Right lobe of liver (tissue), 6 donors: ENCODE results near the gene P4HA1. TPM values are rescaled to one million over a fixed set of nuclear protein-coding genes. Genes with fewer than 3 reads are reported as not detected.
A peak's percentile ranks its signal among the peaks of the same experiment; 100 is the strongest.

ENCODE experiments used
- ATAC-seq, 4 donors: fragments of 200-7000 bp; cut with Tn5 transposase; one replicate each; pipeline ENCODE4 v1.9.1; 2020; ENCODE audit warnings: mild to moderate bottlenecking in 4 of 4, moderate library complexity in 4 of 4
- DNase-seq, 3 donors: peaks; one replicate each; pipeline ENCODE4 v3.0.0-alpha.2; 2020
- H3K27ac ChIP-seq, 3 donors: fragments of 200-600 bp; one replicate each; pipeline ENCODE4 v1.8.0; 2022
- H3K27me3 ChIP-seq, 2 donors: fragments of 200-600 bp; one replicate each; pipeline ENCODE4 v1.8.0; 2022
- H3K36me3 ChIP-seq, 4 donors: fragments of 200-600 bp; sonication (generic) in 1 of 4; one replicate each; pipeline versions ENCODE4 v1.5.1 to v1.8.0; 2017 to 2022; ENCODE audit warnings: control low read depth in 1 of 4
- H3K4me1 ChIP-seq, 4 donors: fragments of 200-600 bp; sonication (generic) in 1 of 4; one replicate each; pipeline versions ENCODE4 v1.5.1 to v1.8.0; 2017 to 2022; ENCODE audit warnings: control low read depth in 1 of 4
- H3K4me3 ChIP-seq, 3 donors: fragments of 200-600 bp; one replicate each; pipeline ENCODE4 v1.8.0; 2022
- H3K9me3 ChIP-seq, 4 donors: fragments of 200-600 bp; sonication (generic) in 1 of 4; one replicate each; pipeline versions ENCODE4 v1.5.1 to v1.8.0; 2017 to 2022; ENCODE audit warnings: control low read depth in 1 of 4
- POLR2A ChIP-seq: fragments of 450-650 bp; IDR thresholded peaks from one replicate; pipeline ENCODE4 v1.6.1; 2017; ENCODE audit warnings: antibody characterized with exemption, mild to moderate bottlenecking
- WGBS: methylation state at CpG from one replicate; pipeline ENCODE4 v1.1.6; 2018; ENCODE audit warnings: low coverage, low lambda C conversion rate; ENCODE audit not compliant: insufficient coverage; ENCODE audit errors: missing lambda C conversion rate; 5-methylcytosine and 5-hydroxymethylcytosine counted together
- intact Hi-C, 2 donors: fragments of 100-400 bp; cut with DNase I; formaldehyde crosslinking; loops; one replicate each; pipeline versions ENCODE4 v1.11.2 to v1.14.1; 2022
- total RNA-seq, 6 experiments: library from RNA; depleted of rRNA in 2 of 6; stranded (reverse); fragments of >200 nt in 2 of 6; fragmentation: NEBNext Ultra II Directional in 3 of 6; extraction: Animal tissue kit (Norgen Biotek cat#: 25700) in 3 of 6; gene quantifications; one replicate each; pipeline versions ENCODE4 v1.1.0 to v1.2.4, GENCODE V29; 2016 to 2023
- TF ChIP-seq, protein P1 (sequence below), 4 donors: fragments of 200-600 bp in 3 of 4; fragments of 450-650 bp in 1 of 4; IDR thresholded peaks; one replicate each; pipeline versions ENCODE4 v1.5.1 to v1.8.0; 2016 to 2022; ENCODE audit warnings: antibody characterized with exemption in 4 of 4, mild to moderate bottlenecking in 2 of 4
- donor health status: DM: no; HTN: yes; CAD: no.
- donor health status: DM: no; HTN: no; CAD: no.
- donor health status: DM: no; HTN: no; CAD: no.
- donor health status: DM: no; HTN: yes; CAD: no.
- donor health status: DM: no; HTN: yes; CAD: no.

The P4HA1 gene
- total RNA-seq, 6 experiments from 2014 or later, result 6.2 to 67.8 (median 26.2) TPM

DNA sequence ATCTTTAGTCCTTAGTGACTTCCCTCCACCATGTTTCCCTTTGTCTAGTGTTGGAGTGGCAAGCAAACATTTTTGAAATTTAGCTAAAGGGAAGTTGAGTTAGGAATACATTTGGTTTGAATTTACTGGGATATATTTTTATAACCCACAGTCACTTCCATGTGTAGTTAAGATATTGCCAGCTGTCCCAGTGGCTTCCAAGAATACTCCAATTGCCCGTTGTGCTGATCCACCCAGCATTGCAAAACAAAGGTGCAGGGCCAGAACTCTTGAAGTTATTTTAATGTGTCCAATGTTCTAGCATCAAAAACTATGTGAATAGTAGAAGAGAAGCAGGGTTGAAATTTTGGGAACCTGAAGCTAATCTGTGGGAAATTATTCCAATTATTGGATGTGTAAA, 2.5 kb upstream of the P4HA1 start:
- H3K27ac ChIP-seq, result no peak overlapping the region

GRCh38 chr10:73097305-73097670, 622 bp upstream of the P4HA1 start:
- Histone ChIP-seq H3K36me3 (no peaks in the 10 kb centered on the region), H3K9me3 (no peaks in the 10 kb centered on the region), H3K4me1 (peaks cover 0 to 6% (median 0%) of the 10 kb centered on the region in 4 donors), H3K27ac (peak overlapping the region; percentile 54 to 100 (median 98)), H3K4me3 (peak overlapping the region in 2 of 3 donors; percentile 25 to 77), H3K27me3 (no peaks in the 10 kb centered on the region)
- DNase-seq (no peak), ATAC-seq (peak in 1 of 4 donors; percentile 0)
- 54% methylated on average over 4 of the region's 4 CpGs for WGBS
- no peak for TF ChIP-seq POLR2A
- TF ChIP-seq, protein P1, sequence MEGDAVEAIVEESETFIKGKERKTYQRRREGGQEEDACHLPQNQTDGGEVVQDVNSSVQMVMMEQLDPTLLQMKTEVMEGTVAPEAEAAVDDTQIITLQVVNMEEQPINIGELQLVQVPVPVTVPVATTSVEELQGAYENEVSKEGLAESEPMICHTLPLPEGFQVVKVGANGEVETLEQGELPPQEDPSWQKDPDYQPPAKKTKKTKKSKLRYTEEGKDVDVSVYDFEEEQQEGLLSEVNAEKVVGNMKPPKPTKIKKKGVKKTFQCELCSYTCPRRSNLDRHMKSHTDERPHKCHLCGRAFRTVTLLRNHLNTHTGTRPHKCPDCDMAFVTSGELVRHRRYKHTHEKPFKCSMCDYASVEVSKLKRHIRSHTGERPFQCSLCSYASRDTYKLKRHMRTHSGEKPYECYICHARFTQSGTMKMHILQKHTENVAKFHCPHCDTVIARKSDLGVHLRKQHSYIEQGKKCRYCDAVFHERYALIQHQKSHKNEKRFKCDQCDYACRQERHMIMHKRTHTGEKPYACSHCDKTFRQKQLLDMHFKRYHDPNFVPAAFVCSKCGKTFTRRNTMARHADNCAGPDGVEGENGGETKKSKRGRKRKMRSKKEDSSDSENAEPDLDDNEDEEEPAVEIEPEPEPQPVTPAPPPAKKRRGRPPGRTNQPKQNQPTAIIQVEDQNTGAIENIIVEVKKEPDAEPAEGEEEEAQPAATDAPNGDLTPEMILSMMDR (IDR thresholded peaks at IDR 0.05), result no peak
- intact Hi-C loops, result no loop called here

More for the DNA sequence above, 2.5 kb upstream of the P4HA1 start:
- H3K27me3 ChIP-seq, result no peaks in the 10 kb centered on the region
- intact Hi-C loops, result no loop called here
- no peaks in the 10 kb centered on the region for H3K9me3 ChIP-seq
- 45% methylated on average over 1 of the region's 1 CpG for WGBS
- no peaks in the 10 kb centered on the region for H3K36me3 ChIP-seq
- peaks cover 0 to 4% (median 0%) of the 10 kb centered on the region in 4 donors for H3K4me1 ChIP-seq
- ATAC-seq, result no peak
- no peak for TF ChIP-seq POLR2A
- TF ChIP-seq, protein P1 (IDR thresholded peaks at IDR 0.05), result no peak
- DNase-seq, result no peak
- H3K4me3 ChIP-seq, result no peak overlapping the region

- no peaks in the 10 kb centered on the region for H3K36me3 ChIP-seq
- H3K9me3 ChIP-seq, result no peaks in the 10 kb centered on the region
- intact Hi-C loops, result no loop called here
- H3K4me3 ChIP-seq, result peak overlapping the region; percentile 73 to 93 (median 77)
- no peaks in the 10 kb centered on the region for H3K27me3 ChIP-seq
- no peak for TF ChIP-seq POLR2A
- TF ChIP-seq, protein P1 (IDR thresholded peaks at IDR 0.05), result no peak
- DNase-seq (peak; percentile 72 to 80 (median 73)), ATAC-seq (peak; percentile 41 to 55 (median 53))
- peaks cover 0 to 18% (median 0%) of the 10 kb centered on the region in 4 donors for H3K4me1 ChIP-seq
- WGBS, result 0% methylated on average over 27 of the region's 29 CpGs
- H3K27ac ChIP-seq, result peak overlapping the region; percentile 95 to 100 (median 98)
Observed at GRCh38 chr10:73096041-73096448, 621 bp downstream of the P4HA1 start.

DNA sequence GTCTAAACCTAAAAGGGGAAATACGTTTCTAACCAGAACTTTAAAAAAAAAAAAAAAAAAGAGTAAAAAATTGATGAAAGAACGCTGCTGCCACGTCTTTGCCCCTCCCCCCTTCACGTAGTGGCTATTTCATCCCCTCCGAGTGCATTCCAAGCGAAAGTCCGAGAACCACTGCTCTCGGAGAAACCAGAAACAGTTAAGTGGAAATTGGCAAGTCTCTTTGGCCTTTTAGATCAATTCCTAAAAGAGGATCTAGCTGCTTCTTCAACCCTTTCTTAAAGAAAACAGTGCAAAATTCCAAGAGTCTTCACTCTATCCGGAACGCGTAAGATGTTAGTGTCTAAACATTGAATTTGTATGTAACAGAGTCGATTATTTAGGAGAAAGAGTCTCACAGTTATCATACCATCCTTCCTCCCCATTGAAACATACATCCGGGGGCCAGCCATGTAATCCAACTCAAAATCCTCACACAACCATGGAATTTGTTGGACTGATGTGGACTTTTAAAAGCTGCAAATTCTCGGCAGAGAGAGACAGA, 1.1 kb downstream of the P4HA1 start:
- DNase-seq, result peak in 2 of 3 donors; percentile 53 to 59
- under 1% methylated on average over 14 of the region's 14 CpGs for WGBS
- Histone ChIP-seq H3K4me3 (peak overlapping the region; percentile 73 to 93 (median 77)), H3K4me1 (peaks cover 0 to 19% (median 0%) of the 10 kb centered on the region in 4 donors), H3K27me3 (no peaks in the 10 kb centered on the region), H3K9me3 (no peaks in the 10 kb centered on the region), H3K27ac (peak overlapping the region; percentile 95 to 100 (median 98)), H3K36me3 (no peaks in the 10 kb centered on the region)
- ATAC-seq, result peak in 2 of 4 donors; percentile 7 to 11
- TF ChIP-seq, protein P1 (IDR thresholded peaks at IDR 0.05), result no peak
- no peak for TF ChIP-seq POLR2A
- intact Hi-C loops, result no loop called here
